Neuron (in vitro differentiated cells): Measurements from ENCODE around the gene TGFB1.

Source experiments
- H2AFZ ChIP-seq: one replicate; pipeline ENCODE4 v1.6.1; 2013; ENCODE audit warnings: low read depth, mild to moderate bottlenecking, inconsistent platforms, low read length, moderate library complexity
- H3K27me3 ChIP-seq: one replicate; pipeline ENCODE4 v1.6.1; 2013; ENCODE audit warnings: low read length; ENCODE audit not compliant: insufficient read depth
- H3K36me3 ChIP-seq: one replicate; pipeline ENCODE4 v1.6.1; 2013; ENCODE audit warnings: low read length; ENCODE audit not compliant: insufficient read depth
- H3K4me1 ChIP-seq: one replicate; pipeline ENCODE4 v1.6.1; 2013; ENCODE audit warnings: low read length; ENCODE audit not compliant: insufficient read depth
- H3K4me3 ChIP-seq: 2 replicates; pipeline ENCODE4 v1.5.1; 2013; ENCODE audit warnings: mild to moderate bottlenecking, low read length, moderate library complexity
- H3K9me3 ChIP-seq: one replicate; pipeline ENCODE4 v1.6.1; 2013; ENCODE audit warnings: low read length

The TGFB1 gene

GRCh38 chr19:41321204-41321599, 32.5 kb downstream of the TGFB1 start:
- peaks cover 38% of the 10 kb centered on the region for H3K36me3 ChIP-seq
- peaks cover 37% of the 10 kb centered on the region for H3K4me1 ChIP-seq

DNA sequence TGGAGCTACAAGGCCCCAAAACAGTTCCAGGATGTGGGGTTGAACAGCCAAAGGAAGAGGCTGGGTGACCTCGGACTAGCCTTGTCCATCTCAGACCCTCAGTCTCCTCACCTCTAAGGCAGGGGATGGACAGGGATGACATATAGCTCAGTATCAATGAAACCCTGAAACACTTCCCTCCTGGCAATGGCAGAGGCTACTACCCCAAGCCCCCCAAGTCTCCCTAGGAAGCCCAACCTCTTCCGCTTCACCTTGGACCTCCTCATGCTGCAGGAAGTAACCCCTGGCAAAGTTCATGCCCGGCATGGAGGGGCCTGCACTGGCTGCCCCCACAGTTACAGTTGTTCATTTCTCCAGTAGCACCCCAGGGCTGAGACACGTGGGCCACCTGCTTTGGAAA, 33.2 kb downstream of the TGFB1 start:
- H3K36me3 ChIP-seq = peaks cover 45% of the 10 kb centered on the region
- no peaks in the 10 kb centered on the region for H3K27me3 ChIP-seq
- H3K4me3 ChIP-seq = no peak overlapping the region
- no peak overlapping the region for H2AFZ ChIP-seq
- H3K4me1 ChIP-seq = peaks cover 33% of the 10 kb centered on the region
- peaks cover 8% of the 10 kb centered on the region for H3K9me3 ChIP-seq

More at GRCh38 chr19:41321204-41321599, 32.5 kb downstream of the TGFB1 start:
- H2AFZ ChIP-seq = no peak overlapping the region
- no peak overlapping the region for H3K4me3 ChIP-seq
- no peaks in the 10 kb centered on the region for H3K27me3 ChIP-seq
- peaks cover 7% of the 10 kb centered on the region for H3K9me3 ChIP-seq

- Histone ChIP-seq H3K9me3 (peaks cover 8% of the 10 kb centered on the region), H3K4me1 (peaks cover 29% of the 10 kb centered on the region), H3K4me3 (no peak overlapping the region), H3K27me3 (no peaks in the 10 kb centered on the region), H2AFZ (no peak overlapping the region), H3K36me3 (peaks cover 46% of the 10 kb centered on the region)
Observed at GRCh38 chr19:41320185-41320518, 33.6 kb downstream of the TGFB1 start.

- no peak overlapping the region for H3K4me3 ChIP-seq
- H2AFZ ChIP-seq = no peak overlapping the region
- peaks cover 46% of the 10 kb centered on the region for H3K36me3 ChIP-seq
- H3K9me3 ChIP-seq = peaks cover 8% of the 10 kb centered on the region
- peaks cover 24% of the 10 kb centered on the region for H3K4me1 ChIP-seq
- no peaks in the 10 kb centered on the region for H3K27me3 ChIP-seq
Observed at GRCh38 chr19:41319500-41320184, 34.1 kb downstream of the TGFB1 start.

- peaks cover 16% of the 10 kb centered on the region for H3K4me1 ChIP-seq
- H3K9me3 ChIP-seq = peaks cover 8% of the 10 kb centered on the region
- H3K36me3 ChIP-seq = peaks cover 46% of the 10 kb centered on the region
- H3K4me3 ChIP-seq = no peak overlapping the region
- H3K27me3 ChIP-seq = no peaks in the 10 kb centered on the region
- no peak overlapping the region for H2AFZ ChIP-seq
Observed at GRCh38 chr19:41318696-41319499, 34.8 kb downstream of the TGFB1 start.

- Histone ChIP-seq H3K4me3 (no peak overlapping the region), H3K27me3 (no peaks in the 10 kb centered on the region), H2AFZ (no peak overlapping the region), H3K36me3 (peaks cover 53% of the 10 kb centered on the region), H3K4me1 (peaks cover 4% of the 10 kb centered on the region), H3K9me3 (peaks cover 8% of the 10 kb centered on the region)
Observed at GRCh38 chr19:41316306-41316920, 37.3 kb downstream of the TGFB1 start.

DNA sequence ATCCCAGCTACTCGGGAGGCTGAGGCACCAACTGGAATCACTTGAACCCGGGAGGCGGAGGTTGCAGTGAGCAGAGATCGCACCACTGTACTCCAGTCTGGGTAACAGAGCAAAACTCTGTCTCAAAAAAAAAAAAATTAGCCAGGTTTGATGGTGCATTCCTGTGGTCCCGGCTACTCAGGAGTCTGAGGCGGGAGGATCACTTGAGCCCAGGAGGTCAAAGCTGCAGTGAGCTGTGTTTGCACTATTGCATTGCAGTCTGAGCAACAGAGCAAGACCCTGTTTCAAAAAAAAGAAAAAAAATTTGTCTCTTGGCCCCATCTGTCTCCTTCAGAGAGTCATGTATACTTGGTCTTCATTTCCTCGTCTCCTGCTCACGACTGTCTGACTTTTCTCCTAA, 42.1 kb downstream of the TGFB1 start:
- Histone ChIP-seq H3K4me3 (no peak overlapping the region), H3K4me1 (peaks cover 9% of the 10 kb centered on the region), H2AFZ (no peak overlapping the region), H3K9me3 (peaks cover 4% of the 10 kb centered on the region), H3K36me3 (peaks cover 26% of the 10 kb centered on the region), H3K27me3 (no peaks in the 10 kb centered on the region)

DNA sequence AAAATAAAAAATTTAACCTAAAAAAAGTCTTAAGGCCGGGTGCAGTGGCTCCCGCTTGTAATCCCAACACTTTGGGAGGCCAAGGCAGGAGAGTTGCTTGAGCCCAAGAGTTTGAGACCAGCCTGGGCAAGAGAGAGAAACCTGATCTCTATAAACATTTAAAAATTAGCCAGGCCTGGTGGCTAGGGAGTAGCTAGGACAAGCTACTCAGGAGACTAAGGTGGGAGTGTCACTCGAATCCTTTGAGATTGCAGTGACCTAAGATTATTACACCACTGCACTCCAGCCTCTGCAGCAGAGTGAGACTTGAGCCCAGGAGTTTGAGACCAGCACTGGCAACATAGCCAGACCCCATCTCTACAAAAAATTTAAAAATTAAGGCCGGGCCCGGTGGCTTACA, 42.6 kb downstream of the TGFB1 start:
- peaks cover 9% of the 10 kb centered on the region for H3K4me1 ChIP-seq
- no peaks in the 10 kb centered on the region for H3K27me3 ChIP-seq
- no peaks in the 10 kb centered on the region for H3K9me3 ChIP-seq
- peak overlapping the region; percentile 73 for H2AFZ ChIP-seq
- H3K36me3 ChIP-seq = peaks cover 26% of the 10 kb centered on the region
- H3K4me3 ChIP-seq = peak overlapping the region; percentile 65

DNA sequence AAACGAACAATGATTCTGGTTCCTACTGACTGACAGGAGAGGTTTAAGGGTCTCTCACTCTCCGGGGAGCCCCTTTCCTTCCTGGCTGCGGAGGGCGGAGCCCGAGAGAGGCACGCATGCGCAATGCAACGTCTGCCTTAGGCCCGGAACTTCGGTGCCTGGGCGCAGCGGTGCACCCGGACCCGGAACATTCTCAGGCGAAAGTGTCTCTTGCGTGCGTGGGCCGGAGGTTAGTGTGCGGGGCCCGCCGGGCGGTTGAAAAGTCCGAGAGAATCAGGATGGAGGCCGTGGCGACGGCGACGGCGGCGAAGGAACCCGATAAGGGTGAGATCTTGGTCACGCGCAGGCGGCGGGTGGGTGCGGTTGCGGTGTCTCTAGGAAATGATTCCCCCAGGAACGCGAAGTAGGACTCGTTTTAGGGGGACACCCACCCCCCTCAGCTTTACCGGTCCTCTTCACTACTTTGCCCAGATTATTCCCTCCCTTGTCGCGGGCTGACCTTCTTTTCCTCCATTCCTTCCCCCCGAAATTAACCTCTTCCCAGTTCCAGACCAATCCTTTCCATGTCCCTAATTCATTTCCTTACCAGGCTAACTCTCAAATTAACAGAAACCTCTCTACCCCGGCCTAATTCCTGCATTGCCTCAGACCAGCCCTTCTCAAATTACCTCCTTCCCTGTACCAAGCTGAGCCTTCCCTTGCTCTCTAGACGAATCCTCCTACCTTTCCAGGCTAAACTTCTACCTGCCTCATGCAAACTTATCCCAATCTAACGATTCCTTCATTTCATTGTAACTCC, 43.5 kb downstream of the TGFB1 start, which contains the start of gene CCDC97:
TSS of gene CCDC97 (plus strand) at position 140 of the 799 bp plus-strand sequence. CDS start at position 279, 139 bp downstream.
- peak within 1 kb of the TSS; percentile 65 for H3K4me3 ChIP-seq
- H3K9me3 ChIP-seq = no peaks in the 10 kb centered on the region
- peaks cover 28% of the 10 kb centered on the region for H3K36me3 ChIP-seq
- peaks cover 9% of the 10 kb centered on the region for H3K4me1 ChIP-seq
- H2AFZ ChIP-seq = peak within 1 kb of the TSS; percentile 73
- H3K27me3 ChIP-seq = no peaks in the 10 kb centered on the region

DNA sequence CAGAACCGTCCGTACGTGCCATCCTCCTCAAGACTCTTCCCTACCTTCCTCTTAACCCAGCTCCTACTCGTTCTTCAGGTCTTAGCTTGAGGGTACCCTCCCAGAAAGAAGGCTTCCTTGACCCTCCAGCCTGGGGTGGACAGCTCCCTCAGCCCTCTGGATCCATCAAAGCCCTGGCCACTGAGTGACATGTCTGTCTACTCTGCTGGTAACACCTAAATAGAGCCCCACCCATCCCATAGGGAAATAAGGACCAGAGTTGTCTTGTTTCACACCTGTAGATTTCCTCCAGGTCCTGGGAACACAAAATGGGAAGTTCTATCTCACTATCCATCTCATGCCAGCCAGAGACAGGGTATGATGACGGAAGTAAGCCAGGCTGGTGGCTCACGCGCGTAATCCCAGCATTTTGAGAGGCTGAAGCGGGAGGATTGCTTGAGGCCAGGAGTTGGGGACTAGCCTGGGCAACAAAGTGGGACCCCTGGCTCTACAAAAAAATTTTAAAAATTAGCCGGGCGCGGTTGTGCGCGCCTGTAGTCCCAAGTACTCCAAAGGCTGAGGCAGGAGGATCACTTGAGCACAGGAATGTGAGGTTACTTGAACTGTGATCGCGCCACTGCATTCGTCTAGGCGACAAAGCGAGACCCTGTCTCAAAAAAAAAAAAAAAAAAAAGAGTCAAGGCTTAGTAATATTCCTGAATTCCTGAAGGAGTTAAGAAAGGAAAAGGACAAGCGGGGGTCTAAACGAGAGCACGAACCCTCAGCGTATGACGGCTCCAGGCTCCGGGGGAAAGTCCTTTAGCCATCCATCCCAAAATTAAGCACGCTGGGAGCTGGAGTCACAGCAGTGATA, 44.3 kb downstream of the TGFB1 start:
- peaks cover 36% of the 10 kb centered on the region for H3K36me3 ChIP-seq
- no peaks in the 10 kb centered on the region for H3K27me3 ChIP-seq
- H2AFZ ChIP-seq = peak overlapping the region; percentile 73
- peaks cover 9% of the 10 kb centered on the region for H3K4me1 ChIP-seq
- no peaks in the 10 kb centered on the region for H3K9me3 ChIP-seq
- H3K4me3 ChIP-seq = peak overlapping the region; percentile 65

GRCh38 chr19:41308450-41309179, 45.1 kb downstream of the TGFB1 start:
- Histone ChIP-seq H3K4me3 (no peak overlapping the region), H3K9me3 (no peaks in the 10 kb centered on the region), H2AFZ (no peak overlapping the region), H3K4me1 (peaks cover 9% of the 10 kb centered on the region), H3K36me3 (peaks cover 44% of the 10 kb centered on the region), H3K27me3 (no peaks in the 10 kb centered on the region)
